NCI-H2029 treated with DMSO at 0.1 percent for 48 hours (cell line): Measurements from ENCODE around the gene PLA2G12B.
A peak's percentile ranks its signal among the peaks of the same experiment; 100 is the strongest.

Experiments
- DNase-seq: peaks from one replicate; lab custom pipeline; 2025; lab: John Stamatoyannopoulos, UW

Gene PLA2G12B

DNA sequence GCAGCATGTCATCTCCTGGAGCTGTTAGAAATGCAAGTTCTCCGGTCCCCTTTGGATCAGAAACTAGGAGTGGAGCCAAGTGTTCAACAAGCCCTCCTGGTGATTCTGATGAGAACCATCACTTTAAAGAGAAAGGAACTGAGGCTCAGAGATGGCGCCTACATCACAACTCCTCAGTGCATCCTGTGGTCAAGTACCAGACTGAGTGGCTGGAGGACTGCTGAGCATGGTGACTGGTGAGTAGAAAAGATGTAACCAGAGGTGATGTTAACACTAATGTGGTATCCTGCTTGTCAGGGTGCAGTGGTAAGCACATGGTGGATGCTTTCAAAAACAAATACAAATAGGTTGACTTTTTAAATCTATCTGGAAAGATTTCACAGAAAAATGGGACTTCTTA is 64.5 kb downstream of the PLA2G12B start:
- no peak for DNase-seq

DNA sequence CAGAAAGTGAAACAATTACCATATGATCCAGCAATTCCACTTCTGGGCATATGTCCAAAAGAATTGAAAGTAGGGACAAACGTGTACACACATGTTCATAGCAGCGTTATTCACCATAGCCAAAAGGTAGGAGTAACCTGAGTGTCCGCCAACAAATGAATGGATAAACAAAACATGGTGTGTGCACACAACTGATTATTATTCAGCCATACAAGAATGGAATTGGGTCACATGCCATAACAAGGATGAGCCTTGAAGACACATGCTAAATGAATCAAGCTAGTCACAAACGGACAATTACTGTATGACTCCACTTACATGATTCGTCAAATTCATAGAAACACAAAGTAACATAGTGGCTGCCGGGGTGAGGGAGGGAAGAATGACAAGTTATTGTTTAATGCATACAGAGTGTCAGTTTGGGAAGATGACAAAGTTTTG is 65.2 kb downstream of the PLA2G12B start:
- DNase-seq: peak; percentile 45

DNA sequence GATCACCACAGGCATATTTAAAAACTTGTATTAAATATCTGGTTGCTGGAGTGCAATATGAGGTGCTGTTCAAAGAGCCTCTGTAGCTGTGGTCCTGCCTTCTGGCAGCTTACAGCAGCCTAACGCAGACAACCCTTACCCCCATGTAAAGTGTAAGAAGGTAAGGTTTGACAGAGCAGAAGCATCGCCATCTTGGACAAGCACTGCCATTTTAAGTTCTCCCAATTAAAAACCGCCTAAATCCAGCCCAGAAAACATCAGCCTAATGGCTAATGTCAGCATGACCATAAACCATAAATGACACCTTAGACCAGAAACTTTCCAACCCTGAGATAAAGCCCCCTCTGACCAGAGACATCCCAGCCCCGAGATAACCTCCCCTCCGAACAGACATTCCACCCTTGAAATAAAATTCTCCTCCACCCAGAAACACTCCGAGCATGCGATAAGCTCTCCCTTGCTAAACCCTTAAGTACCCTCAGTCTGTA is 66.4 kb downstream of the PLA2G12B start:
- no peak for DNase-seq

DNA sequence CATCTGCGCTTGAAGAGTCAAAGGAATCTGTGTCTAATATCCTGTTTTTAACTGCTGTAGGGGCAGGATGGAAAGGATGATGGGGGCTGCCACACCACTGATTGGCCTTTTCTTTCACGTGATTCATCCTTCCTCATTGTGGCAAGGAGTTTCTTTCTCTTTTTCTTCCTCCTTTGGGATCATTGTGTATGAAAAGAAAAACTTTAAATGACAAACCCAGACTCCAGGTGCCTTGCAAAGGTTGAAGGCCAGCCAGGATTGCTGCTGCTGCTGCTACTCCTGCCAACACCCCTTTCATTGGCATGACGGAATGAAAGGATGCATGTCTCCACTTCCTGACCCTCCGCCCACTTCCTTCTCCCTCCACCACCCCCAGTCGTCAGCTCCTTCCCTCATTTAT is 67.6 kb downstream of the PLA2G12B start:
- no peak for DNase-seq

DNA sequence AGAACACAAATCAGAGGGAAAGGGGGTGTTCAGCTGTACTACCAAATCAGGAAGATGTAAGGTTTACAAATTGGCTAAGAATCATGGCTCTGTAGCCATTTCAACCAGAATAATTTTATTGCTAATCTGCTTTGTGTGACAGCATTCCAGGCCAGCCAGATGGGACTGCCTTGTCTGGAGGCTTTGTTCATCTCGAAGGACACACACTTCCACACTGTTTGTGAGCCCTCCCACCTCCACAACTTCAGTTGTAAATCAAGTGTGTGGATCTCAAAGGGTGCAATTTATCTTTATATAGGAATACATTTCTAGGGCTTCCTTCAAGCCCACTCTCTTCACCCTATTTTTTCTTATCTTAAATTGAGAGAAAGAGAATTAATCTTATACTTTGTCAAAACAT is 68.0 kb downstream of the PLA2G12B start:
- no peak for DNase-seq

DNA sequence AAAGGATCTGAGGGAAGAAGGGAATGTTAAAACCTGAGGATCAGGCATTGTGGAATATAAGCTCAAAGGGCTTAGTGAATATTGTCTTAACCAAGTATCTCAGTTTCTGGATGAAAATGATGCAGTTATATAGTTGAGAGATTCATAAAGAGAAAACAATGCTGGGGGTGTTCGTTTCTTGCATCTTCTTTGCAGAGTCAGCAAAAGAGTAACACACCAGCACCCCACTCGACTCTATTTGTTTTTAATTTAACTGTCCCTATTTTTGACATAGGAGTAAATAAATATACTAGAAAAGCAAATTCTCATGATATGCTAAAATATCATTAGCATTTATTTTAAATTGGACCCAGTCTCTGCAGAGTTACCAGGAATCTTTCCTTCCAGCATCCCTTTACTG is 68.7 kb downstream of the PLA2G12B start:
- DNase-seq: no peak
